ENCODE data around the gene HOXA6. TPM values are rescaled to one million over a fixed set of nuclear protein-coding genes. Genes with fewer than 3 reads are reported as not detected.

The HOXA6 gene
- total RNA-seq, 4 donors from 2014 or later: 1.1 to 13.1 (median 6.4) TPM

- ATAC-seq (ENCODE audit: low FRiP score) (no peak), DNase-seq (ENCODE audit: low spot score) (no peak)
- TF ChIP-seq CTCF (IDR thresholded peaks at IDR 0.05): no peak
Observed at GRCh38 chr7:27121684-27122076, 25.9 kb downstream of the HOXA6 start.

- ATAC-seq (ENCODE audit: low FRiP score): no peak
- no peak for DNase-seq (ENCODE audit: low spot score)
- no peak for TF ChIP-seq CTCF (IDR thresholded peaks at IDR 0.05)
Observed at GRCh38 chr7:27119412-27119911, 28.1 kb downstream of the HOXA6 start.

GRCh38 chr7:27118580-27118979 lies 29.0 kb downstream of the HOXA6 start:
- TF ChIP-seq CTCF (IDR thresholded peaks at IDR 0.05): no peak
- no peak for DNase-seq (ENCODE audit: low spot score)
- no peak for ATAC-seq (ENCODE audit: low FRiP score)

- DNase-seq (ENCODE audit: low spot score): no peak
- no peak for TF ChIP-seq CTCF (IDR thresholded peaks at IDR 0.05)
- ATAC-seq (ENCODE audit: low FRiP score): peak; percentile 43
Observed at GRCh38 chr7:27117887-27118491, 29.6 kb downstream of the HOXA6 start.

GRCh38 chr7:27116962-27117886 lies 30.4 kb downstream of the HOXA6 start:
- DNase-seq (ENCODE audit: low spot score) (no peak), ATAC-seq (ENCODE audit: low FRiP score) (no peak)
- no peak for TF ChIP-seq CTCF (IDR thresholded peaks at IDR 0.05)

GRCh38 chr7:27116031-27116961 lies 31.3 kb downstream of the HOXA6 start:
- ATAC-seq (ENCODE audit: low FRiP score): no peak
- TF ChIP-seq CTCF (IDR thresholded peaks at IDR 0.05): no peak
- no peak for DNase-seq (ENCODE audit: low spot score)
